Subcutaneous adipose tissue (tissue), 4 donors: ENCODE measurements around the gene DNAJC27. TPM values are rescaled to one million over a fixed set of nuclear protein-coding genes. Genes with fewer than 3 reads are reported as not detected.

Source experiments
- small RNA-seq: library from RNA; depleted of rRNA; stranded (forward); fragments of <200 nt; gene quantifications from one replicate; pipeline ENCODE3, GENCODE V24; 2016
- total RNA-seq, 4 donors: library from RNA; depleted of rRNA; stranded (reverse); fragments of >200 nt; gene quantifications; one replicate each; pipeline ENCODE4 v1.1.0, GENCODE V29; 2016
- TF ChIP-seq, protein P1 (sequence below): fragments of 450-650 bp; IDR thresholded peaks from one replicate; pipeline ENCODE4 v1.5.1; 2016; ENCODE audit warnings: low read depth, mild to moderate bottlenecking, control low read depth, antibody characterized with exemption, moderate library complexity

The DNAJC27 gene
- total RNA-seq, 4 donors from 2014 or later: 9.3 to 21.5 (median 12.4) TPM

DNA sequence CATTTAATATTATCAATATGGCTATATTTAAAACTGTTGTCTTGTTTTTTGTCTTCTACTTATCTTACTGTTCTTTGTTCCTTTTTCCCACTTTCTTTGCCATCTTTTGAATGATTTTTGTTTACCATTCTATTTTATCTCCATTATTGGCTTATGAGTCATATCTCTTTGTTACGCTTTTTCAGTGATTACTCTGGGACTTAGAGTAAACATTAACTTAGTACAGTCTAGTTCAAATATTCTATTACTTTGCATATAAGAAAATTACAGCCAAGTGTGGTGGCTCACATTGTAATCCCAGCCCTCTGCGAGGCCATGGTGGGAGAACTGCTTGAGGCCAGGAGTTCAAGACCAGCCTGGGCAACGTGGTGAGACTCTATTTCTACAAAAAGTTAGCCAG lies 77.8 kb downstream of the DNAJC27 start:
- TF ChIP-seq, protein P1, sequence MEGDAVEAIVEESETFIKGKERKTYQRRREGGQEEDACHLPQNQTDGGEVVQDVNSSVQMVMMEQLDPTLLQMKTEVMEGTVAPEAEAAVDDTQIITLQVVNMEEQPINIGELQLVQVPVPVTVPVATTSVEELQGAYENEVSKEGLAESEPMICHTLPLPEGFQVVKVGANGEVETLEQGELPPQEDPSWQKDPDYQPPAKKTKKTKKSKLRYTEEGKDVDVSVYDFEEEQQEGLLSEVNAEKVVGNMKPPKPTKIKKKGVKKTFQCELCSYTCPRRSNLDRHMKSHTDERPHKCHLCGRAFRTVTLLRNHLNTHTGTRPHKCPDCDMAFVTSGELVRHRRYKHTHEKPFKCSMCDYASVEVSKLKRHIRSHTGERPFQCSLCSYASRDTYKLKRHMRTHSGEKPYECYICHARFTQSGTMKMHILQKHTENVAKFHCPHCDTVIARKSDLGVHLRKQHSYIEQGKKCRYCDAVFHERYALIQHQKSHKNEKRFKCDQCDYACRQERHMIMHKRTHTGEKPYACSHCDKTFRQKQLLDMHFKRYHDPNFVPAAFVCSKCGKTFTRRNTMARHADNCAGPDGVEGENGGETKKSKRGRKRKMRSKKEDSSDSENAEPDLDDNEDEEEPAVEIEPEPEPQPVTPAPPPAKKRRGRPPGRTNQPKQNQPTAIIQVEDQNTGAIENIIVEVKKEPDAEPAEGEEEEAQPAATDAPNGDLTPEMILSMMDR: no peak

Small RNAs within 50 kb of the gene (small RNA-seq; reads per million reads assigned to genes)
- gene AC013267.1 (not detected), gene RF00016 (not detected), gene RF00019 (0.49 reads per million)

Other genes starting within 250 kb of the DNAJC27 start
- 10 to 100 TPM; 10.2 to 35.1 (median 23.3) TPM for gene PTRHD1, start 178.6 kb downstream of the DNAJC27 start, total RNA-seq
- gene CENPO, start 178.5 kb downstream of the DNAJC27 start, total RNA-seq: 1 to 10 TPM; 3.1 to 6.3 (median 4.7) TPM
- gene ADCY3, start 51.7 kb downstream of the DNAJC27 start, total RNA-seq: 100 to 1,000 TPM in 1 of 4 donors, 10 to 100 TPM in 3; 39.2 to 133 (median 74.5) TPM
- gene EFR3B, start 70.1 kb upstream of the DNAJC27 start, total RNA-seq: 1 to 10 TPM in 2 of 4 donors, under 1 TPM in 2; 0.66 to 2.0 (median 1.0) TPM
- gene POMC, start 196.6 kb upstream of the DNAJC27 start, total RNA-seq: 10 to 100 TPM in 2 of 4 donors, 1 to 10 TPM in 2; 4.6 to 42.2 (median 8.1) TPM